HG03108 (cell line): ENCODE data around the gene PPT1.
"Not testable (repeated sequence)": the region's sequence is repeated elsewhere in the genome, so short reads cannot be mapped to it uniquely, and the experiment has no call there.

Source experiments
- ATAC-seq: cut with Tn5 transposase; IDR thresholded peaks from one replicate; pipeline ENCODE4 v1.9.1; 2021; ENCODE audit warnings: moderate library complexity; ENCODE audit not compliant: unreplicated experiment

The PPT1 gene

DNA sequence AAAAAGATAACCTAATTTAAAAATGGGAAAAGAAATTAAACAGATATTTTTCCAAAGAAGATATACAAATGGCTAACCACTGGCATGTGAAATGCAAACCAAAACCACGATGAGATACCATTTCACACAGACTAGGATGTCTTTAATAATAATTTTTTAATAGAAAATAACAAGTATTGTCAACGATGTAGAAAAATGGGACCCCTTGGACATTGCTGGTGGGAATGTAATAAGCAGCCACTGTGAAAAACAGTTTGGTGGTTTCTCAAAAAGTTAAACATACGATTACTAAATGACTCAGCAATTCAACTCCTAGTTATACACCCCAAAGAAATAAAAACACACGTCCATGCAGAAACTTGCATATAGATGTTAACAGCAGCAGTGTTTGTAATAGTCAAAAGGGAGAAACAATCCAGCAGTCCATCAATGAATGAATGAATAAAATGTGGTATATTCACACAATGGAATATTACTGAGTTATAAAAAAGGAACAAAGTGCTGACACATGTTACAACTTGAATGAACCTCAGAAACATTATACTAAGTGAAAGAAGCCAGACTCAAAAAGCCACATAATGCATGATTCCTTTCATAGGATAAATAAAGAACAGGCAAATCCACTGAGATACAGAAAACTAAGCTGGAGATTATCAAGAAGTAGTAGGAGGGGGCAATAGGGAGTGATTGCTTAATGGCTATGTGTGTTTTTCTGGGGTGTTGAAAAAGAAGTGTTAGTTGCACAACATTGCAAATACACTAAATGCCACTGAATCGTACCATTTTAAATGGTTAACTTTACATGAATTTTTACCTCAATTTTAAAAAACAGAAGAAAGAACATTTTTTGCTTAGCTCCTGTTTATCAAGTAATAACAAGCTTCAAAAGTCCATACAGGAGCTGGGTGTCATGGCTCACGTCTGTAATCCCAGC lies 4.1 kb downstream of the PPT1 start:
- ATAC-seq, result no peak

DNA sequence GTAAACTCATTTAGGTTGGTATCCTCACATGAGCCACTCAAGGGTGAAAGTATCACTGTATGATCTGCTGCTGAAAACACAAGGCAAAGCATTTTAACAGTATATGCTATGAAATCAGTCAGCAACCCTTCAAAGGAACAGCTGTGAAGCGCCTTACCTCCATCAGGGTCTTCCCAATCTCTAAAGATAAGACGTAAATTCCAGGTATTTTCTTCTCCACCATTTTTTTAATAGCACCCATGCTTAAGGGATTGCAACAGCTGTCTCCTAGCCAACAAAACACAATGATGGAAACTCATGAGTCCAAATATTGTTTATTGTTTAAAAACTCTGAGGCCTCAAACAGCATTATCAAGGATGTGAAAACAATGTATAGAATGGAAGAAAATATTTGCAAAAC lies 4.8 kb downstream of the PPT1 start:
- ATAC-seq, result no peak

DNA sequence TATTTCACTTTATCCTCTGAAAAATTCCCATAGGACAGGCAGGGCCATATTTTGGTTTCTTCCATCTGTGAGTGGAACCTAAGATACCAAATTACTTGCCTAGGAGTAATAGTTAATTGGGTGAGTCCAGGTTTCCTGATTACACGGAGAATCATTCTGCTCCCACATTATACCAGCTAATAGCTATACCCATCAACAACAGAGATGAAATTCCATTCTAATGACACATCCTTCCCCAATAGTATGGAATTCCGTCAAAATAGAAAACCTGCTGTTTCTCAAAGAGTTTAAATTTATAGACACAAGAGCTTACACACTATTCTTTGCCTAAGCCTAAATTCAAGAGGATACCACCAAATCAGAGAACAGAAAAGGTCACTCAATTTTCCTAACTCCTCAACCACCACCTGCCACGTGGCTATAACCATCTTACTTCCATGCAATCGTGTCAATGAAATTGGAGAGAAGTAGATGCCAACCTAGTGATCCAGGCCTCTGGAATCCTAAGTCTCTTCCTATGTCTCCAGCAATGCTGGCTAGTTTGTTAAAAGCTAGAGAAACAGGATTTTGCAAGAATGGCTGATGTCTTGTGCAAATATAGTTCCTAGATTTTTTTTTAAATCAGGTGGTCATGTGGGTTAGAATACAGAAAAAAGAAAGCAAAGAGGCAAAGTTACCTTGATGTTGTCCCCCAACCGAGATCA lies 6.2 kb downstream of the PPT1 start:
- no peak for ATAC-seq

DNA sequence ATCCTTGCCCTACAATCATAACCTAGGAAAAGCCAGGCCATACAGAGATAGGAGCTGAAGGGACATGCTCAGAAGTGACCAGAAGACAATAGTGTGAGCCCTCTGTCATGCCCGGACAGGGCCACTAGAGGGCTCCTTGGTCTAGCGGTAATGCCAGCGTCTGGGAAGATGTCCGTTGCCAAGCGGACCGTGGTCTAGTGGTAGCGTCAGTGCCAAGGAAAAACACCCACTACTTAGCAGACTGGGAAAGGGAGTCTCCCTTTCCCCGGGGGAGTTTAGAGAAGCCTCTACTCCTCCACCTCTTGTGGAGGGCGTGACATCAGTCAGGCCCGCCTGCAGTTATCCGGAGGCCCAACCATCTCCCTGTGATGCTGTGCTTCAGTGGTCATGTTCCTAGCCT lies 12.3 kb downstream of the PPT1 start:
- ATAC-seq, result not testable (repeated sequence)

DNA sequence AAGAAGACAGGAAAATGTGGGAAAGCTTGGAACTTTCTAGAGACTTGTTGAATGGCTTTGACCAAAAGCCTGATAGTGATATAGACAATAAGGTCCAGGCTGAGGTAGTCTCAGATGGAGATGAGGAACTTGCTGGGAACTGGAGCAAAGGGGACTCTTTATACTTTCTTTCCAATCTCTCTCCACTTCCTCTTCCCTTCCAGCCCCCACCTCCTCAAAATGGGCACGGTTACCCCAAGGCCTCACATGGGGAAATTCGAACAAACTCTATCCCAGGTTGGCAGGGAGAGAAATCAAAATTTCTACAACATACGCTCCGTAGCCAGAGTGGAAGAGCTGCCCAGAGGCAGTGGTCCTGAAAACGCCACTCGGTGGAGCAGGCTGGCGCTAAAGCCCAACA lies 15.2 kb downstream of the PPT1 start:
- no peak for ATAC-seq

DNA sequence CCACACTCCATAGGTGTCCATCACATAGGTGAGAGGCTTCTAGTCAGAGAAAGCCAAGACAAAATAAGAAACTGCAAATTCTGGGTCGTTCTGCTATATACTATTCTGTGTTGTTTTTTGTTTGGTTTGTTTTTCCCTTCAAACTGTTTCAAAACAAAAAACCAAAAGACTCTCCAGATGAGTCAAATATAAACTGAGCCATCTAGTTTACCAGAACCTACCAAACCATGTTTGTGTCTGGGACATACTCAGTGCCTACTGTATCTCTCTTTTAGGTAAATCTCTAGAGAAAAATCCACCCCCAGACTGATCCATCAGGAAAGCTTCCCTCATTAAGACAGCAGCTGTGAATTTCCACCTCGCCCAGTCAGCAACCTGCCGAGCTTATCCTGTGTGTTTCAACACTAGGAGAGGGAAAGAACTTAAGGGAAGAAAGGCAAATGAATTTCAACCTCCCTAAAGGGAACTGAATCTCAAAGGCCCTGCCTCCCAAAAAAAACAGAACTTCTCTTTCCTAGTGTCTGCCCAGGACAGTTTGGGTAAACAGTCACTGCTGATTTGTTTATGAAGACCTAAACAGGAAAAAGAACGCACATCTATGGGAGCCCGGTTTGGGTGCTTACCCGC lies 17.2 kb downstream of the PPT1 start:
- ATAC-seq, result no peak

DNA sequence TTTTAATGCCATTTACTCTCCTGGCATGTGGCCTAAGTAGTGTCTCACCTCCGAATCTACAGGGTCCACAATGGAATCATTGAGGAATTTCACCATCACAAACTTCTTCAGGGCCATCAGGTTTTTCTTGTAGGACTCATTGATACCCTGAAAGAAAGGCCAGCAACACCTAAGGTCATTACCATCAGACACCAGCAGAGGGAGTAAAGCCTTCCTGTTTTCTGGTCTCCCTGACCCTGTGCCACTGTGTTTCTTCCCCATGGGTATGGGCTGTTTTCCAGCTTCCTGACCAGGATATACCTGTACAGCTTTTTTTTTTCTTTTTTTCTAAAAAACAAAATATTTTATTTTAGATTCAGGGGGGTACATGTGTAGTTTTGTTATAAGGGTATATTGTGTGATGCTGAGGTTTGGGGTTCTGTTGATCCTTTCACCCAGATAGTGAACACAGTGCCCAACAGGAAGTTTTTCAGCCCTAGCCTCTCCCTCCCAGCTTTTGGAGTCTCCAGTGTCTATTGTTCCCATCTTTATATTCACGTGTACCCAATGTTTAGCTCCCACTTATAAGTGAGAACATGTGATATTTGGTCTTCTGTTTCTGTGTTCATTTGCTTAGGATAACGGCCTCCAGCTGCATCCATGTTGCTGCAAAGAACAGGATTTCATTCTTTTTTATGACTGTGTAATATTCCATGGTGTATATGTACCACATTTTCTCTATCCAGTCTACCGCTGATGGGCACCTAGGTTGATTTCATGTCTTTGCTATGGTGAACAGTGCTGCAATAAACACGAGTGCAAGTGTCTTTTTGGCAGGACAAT lies 18.3 kb downstream of the PPT1 start:
- ATAC-seq, result no peak

DNA sequence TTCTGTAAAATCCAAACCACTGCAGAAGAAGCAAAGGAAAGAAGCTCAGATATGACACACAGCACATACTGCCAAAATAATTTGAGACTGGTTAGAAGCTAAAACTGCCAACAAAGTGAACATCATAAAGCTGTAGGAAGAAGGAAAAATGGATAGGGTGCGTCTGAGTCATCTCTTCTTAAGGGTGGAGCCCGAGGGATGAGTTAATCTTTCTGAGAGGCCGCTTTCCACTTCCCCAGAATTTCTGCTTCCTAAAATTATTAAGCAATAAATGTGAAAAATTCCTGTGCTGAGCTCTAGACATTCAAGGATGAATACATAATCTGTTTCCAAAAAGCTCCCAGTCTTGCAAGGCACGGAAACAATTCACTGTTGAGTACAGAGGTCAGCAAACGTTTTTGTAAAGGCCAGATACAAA lies 20.1 kb downstream of the PPT1 start:
- no peak for ATAC-seq

DNA sequence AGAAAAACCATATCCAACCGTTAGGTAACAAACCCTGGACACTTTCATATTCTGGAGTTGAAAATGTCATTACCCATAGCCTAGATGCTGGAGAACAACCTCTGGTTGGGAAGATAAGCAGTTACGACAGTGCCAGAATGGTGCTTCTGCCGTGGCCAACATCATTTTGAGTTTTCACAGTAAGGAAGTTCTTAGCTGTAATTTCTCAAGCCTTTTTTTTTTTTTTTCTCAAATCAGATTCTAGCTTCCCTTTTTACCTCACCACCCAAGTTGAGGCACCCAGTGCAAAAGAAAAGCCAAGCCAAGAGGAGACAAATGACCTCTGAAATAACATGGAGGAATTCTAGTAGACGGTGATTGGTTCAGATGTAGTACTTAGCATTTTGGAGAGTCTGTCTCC lies 21.8 kb downstream of the PPT1 start:
- ATAC-seq, result no peak

DNA sequence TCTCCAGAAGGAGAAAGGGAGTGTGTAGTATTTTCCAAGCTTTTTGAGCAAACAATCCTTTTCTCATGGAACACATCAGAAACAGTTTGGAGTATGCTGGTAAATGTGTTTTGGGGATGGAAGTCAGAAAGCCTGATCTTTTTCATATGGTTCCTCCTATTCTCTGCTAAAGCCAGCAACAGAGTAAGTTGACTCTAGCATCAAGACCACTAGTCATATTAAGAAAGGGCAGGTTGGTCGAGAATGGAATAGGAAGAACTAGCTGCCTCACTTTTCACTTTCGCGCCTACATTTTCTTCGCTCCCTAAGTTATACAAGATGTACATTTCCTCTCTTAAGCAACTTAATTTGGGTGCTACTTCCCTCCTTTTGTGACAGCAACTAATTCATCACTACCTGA lies 24.0 kb downstream of the PPT1 start:
- no peak for ATAC-seq

DNA sequence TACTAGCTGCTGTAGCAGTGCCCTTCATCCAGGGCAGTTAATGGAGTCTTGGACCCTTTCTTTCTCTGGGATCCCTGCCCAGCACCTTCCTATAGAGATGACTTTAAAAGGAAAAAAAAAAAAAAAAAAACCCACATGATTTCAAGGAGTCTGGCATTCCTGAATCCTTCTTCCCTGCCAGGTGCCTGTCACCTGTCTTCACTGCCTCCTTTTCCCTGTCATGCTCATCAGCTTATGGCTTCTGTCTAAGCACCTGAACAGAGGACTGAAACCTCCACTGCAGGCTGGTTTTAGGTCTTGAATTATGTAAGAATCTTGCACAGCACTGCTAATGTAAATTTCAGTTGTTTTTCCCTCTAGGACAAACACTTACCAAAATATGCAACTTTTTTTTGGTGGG lies 24.9 kb downstream of the PPT1 start:
- ATAC-seq, result no peak

DNA sequence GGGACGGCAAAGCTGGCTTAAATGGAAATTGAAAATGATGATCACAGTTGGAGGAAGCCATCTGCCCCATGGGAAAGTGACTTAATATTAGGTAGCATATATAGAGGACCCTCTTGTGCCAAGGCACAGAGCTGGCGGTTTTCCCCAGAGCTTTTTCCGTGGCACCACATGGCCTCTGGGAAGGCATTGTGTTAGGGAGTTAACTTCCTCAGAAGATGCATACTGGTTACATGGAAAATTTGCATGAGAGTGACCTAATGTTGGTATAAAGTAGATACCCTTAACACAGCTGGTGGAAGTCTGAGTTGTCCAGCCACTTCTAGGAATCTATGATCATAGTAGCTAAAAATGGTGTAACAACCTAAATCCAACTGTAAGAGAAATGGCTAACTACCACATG lies 29.2 kb downstream of the PPT1 start:
- ATAC-seq, result no peak

DNA sequence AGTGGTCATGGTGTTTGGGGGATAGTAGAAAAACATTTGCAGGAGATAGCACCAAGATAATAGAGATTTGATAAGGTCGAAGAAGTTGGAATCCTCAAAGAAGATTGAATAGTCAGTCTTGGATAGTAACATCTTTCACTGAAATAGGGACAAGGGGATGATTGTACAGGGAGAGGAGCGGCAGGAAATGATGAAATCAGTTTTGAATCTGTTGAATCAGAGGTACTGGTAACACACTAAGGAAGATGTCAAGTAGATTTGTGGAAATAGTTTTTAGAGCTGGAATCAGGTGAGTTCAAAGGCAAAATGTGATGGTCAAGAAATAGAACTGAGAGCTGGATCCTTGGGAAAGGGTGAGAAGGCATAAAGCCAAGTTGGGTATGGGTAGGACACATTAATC lies 30.0 kb downstream of the PPT1 start:
- ATAC-seq, result no peak

DNA sequence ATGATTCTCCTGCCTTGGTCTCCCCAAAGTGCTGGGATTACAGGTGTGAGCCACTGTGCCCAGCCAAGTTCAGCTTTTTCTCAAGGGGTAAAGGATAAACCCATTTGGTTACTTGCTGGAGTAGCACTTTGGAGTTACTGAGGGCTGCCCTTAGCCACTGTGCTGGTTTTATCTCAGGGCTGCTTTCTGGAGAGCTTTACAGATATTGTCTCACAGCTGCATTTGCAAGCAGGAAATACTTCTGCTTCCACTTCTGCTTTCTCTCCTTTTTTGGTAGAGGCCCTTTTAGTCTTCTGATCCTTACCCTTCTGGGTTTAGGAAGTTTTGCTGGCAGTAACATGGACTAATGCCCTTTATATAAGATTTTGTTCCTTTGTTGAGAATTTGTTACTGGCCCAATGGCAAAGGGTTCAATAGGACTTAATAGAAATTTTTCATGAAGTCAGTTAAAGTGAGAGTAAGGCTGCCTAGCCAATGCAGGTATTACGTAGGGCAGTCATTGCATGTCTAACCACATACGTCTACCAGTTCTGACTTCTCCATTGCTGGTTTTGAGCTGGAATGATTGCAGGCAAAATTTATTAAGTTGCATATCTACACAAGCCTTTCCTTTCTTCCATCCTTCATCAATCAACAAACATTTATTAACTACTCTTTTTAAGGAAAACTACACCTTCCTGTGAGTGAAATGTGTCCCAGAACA lies 32.1 kb downstream of the PPT1 start:
- ATAC-seq, result peak; percentile 82

DNA sequence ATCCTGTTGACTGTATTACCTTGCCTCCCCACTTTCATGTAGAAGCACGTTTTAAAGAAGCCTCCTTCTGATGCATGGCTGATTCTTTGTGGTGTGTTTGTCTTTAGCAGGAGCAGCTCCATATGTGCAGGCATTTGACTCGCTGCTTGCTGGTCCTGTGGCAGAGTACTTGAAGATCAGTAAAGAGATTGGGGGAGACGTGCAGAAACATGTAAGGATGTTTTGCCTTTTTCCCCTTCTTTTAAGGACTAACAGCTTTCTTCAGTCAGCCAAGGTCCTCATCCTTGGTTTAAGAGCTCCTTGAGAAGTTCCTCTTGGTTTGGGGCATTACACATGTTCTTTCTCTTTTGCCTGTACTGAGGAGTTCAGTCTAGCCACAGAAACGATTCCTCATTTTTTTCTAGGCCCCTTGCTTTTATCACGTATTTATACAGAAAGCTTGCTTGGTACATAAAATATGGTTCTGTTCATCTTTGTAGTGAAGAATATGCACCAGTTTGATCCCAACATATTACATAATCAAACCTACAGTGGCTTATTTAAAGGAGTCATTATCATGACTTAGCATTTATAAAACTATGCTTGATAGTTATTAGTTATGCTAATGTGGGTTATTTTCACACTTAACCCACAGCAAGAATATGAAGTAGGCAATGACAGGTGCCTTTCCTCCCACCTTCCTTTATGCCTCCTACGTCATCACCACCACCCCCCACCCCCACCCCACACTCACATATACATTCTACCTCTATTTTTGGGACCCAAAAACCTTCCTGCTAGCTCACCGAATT lies 36.9 kb downstream of the PPT1 start:
- no peak for ATAC-seq

DNA sequence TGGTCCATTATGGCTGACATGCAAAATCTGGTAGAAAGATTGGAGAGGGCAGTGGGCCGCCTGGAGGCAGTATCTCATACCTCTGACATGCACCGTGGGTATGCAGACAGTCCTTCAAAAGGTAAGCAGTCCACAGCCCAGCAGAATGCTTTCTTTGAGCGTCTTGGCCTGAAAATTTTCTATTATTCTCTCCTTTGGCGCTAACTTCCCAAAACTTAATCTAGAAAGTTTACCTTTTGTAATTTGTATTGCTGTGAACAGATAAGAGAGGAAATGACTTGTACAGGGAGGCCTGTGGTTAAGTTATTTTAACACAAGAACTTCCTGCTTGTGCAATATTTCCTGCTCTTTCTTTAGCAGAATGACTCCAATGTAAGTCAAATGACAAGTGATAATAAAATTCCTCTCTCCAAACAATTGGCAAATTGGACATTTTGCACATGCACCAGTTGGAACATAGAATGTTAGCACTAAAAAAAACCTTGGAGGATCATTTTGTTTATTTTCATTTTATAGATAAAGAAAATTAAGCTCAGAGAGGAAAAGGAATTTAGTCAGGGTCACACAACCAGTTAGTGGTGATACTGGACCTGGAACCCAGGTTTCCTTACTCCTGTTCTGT lies 37.6 kb downstream of the PPT1 start:
- ATAC-seq, result peak; percentile 40

DNA sequence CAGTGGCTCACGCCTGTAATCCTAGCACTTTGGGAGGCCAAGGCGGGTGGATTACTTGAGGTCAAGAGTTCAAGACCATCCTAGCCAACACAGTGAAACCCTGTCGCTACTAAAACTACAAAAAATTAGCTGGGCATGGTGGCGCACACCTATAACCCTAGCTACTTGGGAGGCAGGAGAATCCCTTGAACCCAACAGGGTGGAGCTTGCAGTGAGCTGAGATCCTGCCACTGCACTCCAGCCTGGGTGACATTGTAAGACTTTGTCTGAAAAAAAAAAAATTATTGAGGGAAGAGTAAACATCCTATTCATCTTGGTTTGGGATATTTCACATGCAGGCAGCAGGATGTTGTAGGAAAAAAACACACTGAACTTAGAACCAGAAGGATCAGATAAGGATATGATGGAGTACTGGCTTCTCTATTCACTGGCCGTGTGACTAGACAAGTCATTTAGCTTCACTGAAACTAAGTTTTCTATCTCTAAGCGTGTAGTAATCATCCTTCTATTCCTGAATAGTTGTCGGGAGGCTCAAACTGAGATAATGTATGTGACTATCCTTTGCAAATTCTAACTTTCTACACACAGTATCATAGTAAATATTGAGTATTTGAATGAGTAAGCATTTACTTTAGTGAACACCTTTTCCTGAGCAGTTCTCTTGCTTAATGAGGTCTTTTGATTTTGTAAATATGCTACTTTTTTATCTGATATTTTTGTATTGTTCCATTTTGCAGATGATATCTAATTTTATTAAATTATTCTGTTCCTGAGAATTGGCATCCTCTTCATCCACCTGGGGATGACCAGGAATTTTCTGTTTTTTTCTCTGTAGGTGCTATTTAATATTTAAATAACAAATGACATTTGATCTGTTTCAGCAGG lies 38.4 kb downstream of the PPT1 start:
- ATAC-seq, result no peak

DNA sequence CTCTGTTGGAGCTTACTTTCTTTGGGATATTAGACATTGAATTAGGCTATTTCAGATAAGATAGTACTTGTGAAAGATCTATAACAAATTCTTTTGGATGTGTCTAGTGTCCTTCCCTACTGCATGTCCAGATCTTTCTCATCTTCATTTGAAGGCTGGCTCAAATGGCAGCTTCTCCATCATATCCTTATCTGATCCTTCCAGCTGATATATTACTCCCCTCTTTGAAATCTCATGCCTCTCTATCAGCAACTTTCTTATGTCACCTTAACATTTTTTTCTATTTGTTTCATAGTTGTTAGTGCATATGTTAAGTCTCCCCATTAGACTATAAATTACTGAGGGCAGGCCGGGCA lies 39.0 kb downstream of the PPT1 start:
- no peak for ATAC-seq
